K562 (cell line): ENCODE measurements around the gene TRIM34. TPM values are rescaled to one million over a fixed set of nuclear protein-coding genes. Genes with fewer than 3 reads are reported as not detected.

Source experiments
- ATAC-seq: fragments of 200-7000 bp; cut with Tn5 transposase; 3 replicates; pipeline ENCODE4 v1.9.1; 2020; ENCODE audit warnings: moderate library complexity
- BruUV-seq: library from RNA; stranded (reverse); fragments of 400-500 nt; replicated peaks from 2 replicates; lab custom pipeline; 2021; lab: Mats Ljungman, UMichigan
- CTCF ChIA-PET: fragments of 300-600 bp; formaldehyde crosslinking; extraction: SDS; loops from one replicate; lab custom pipeline; 2021; ENCODE audit warnings: low intra/inter-chr PET ratio; lab: Yijun Ruan, JAX
- POLR2A ChIA-PET: fragments of 300-600, 350-650 bp; sonication (Branson Sonifier 250); formaldehyde crosslinking; extraction: SDS; loops from one replicate; lab custom pipeline; 2021; ENCODE audit warnings: antibody characterized with exemption, inconsistent platforms; lab: Yijun Ruan, JAX
- DNase-seq, 4 experiments: peaks; one replicate each; pipeline versions ENCODE4 v3.0.0 to v3.0.0-alpha.2; 2011 to 2018; ENCODE audit warnings: low spot score in 3 of 4, mixed read lengths in 3 of 4; ENCODE audit errors: extremely low read depth in 1 of 4
- FAIRE-seq: peaks from 2 replicates; lab custom pipeline; 2011; peaks lifted over from hg19 to GRCh38; lab: Jason Lieb, UNC
- H2AFZ ChIP-seq: 2 replicates; pipeline ENCODE4 v1.6.0; 2011; ENCODE audit warnings: low read depth, low read length, control low read depth, inconsistent platforms
- H3K27ac ChIP-seq: fragments of 200-600 bp; 3 replicates; pipeline ENCODE4 v1.8.0; 2011; ENCODE audit warnings: low read depth, mild to moderate bottlenecking, control low read depth, inconsistent platforms, low read length, moderate library complexity, mixed read lengths; ENCODE audit errors: extremely low read depth
- H3K27me3 ChIP-seq, 2 experiments: fragments of 300-600 bp in 1 of 2; 2 replicates in 1 of 2; 3 replicates in 1 of 2; pipeline versions ENCODE4 v1.6.0 to v1.8.0; 2011; ENCODE audit warnings: inconsistent platforms in 2 of 2, low read length in 2 of 2, mild to moderate bottlenecking in 1 of 2, mixed read lengths in 1 of 2, moderate library complexity in 1 of 2; ENCODE audit not compliant: control insufficient read depth in 2 of 2, insufficient read depth in 2 of 2
- H3K36me3 ChIP-seq: fragments of 300-600 bp; 3 replicates; pipeline ENCODE4 v1.8.0; 2011; ENCODE audit warnings: mild to moderate bottlenecking, low read length, inconsistent platforms; ENCODE audit not compliant: control insufficient read depth, insufficient read depth
- H3K4me1 ChIP-seq, 2 experiments: fragments of 200-600 bp in 1 of 2; replicated peaks in 1 of 2; 2 replicates in 1 of 2; 3 replicates in 1 of 2; pipeline versions ENCODE4 v1.5.1 to v1.8.0; 2011; ENCODE audit warnings: inconsistent platforms in 2 of 2, low read length in 2 of 2, mild to moderate bottlenecking in 1 of 2, mixed read lengths in 1 of 2, moderate library complexity in 1 of 2; ENCODE audit not compliant: control insufficient read depth in 2 of 2, insufficient read depth in 2 of 2
- H3K4me2 ChIP-seq: 2 replicates; pipeline ENCODE4 v1.6.1; 2011; ENCODE audit warnings: low read length, control low read depth, inconsistent platforms, mixed read lengths; ENCODE audit not compliant: insufficient read depth
- H3K4me3 ChIP-seq: fragments of 200-600 bp; sonication (generic), shearing (Covaris generic); 2 replicates; pipeline ENCODE4 v1.5.1; 2016; ENCODE audit warnings: control low read depth, inconsistent platforms
- H3K79me2 ChIP-seq: fragments of 200-600 bp; 3 replicates; pipeline ENCODE4 v1.8.0; 2011; ENCODE audit warnings: low read length, inconsistent platforms; ENCODE audit not compliant: control insufficient read depth, insufficient read depth
- H3K9ac ChIP-seq, 2 experiments: 2 replicates each; pipeline versions ENCODE4 v1.6.0 to v1.6.1; 2011; ENCODE audit warnings: low read depth in 2 of 2, low read length in 2 of 2, control low read depth in 1 of 2, inconsistent platforms in 1 of 2, mild to moderate bottlenecking in 1 of 2, mixed read lengths in 1 of 2; ENCODE audit not compliant: insufficient read depth in 1 of 2
- H3K9me1 ChIP-seq: one replicate; pipeline ENCODE4 v1.6.0; 2011; ENCODE audit warnings: inconsistent platforms, mild to moderate bottlenecking, low read length, moderate library complexity; ENCODE audit not compliant: control insufficient read depth, insufficient read depth
- H3K9me3 ChIP-seq: replicated peaks from 2 replicates; pipeline ENCODE4 v1.5.1; 2011; ENCODE audit warnings: low read depth, low read length, inconsistent platforms; ENCODE audit not compliant: control insufficient read depth, insufficient read depth
- H4K20me1 ChIP-seq: replicated peaks from 2 replicates; pipeline ENCODE4 v1.6.1; 2011; ENCODE audit warnings: low read length, inconsistent platforms, mixed read lengths; ENCODE audit not compliant: control insufficient read depth, insufficient read depth
- ARID1B ChIP-seq: fragments of 450-650 bp; IDR thresholded peaks from 2 replicates; pipeline ENCODE4 v1.6.1; 2016; ENCODE audit warnings: antibody characterized with exemption, mild to moderate bottlenecking, inconsistent platforms
- BHLHE40 ChIP-seq: IDR thresholded peaks from 2 replicates; pipeline ENCODE4 v1.6.1; 2011; ENCODE audit warnings: low read length, improper control_type of control experiment
- CHD2 ChIP-seq: IDR thresholded peaks from 2 replicates; pipeline ENCODE4 v1.6.1; 2011; ENCODE audit warnings: low read depth, low read length
- ELF4 ChIP-seq: fragments of 450-650 bp; formaldehyde crosslinking; IDR thresholded peaks from 2 replicates; pipeline ENCODE4 v1.4.0; 2022; ENCODE audit warnings: missing genetic modification characterization
- ETV1 ChIP-seq: fragments of 450-650 bp; conservative IDR thresholded peaks from 2 replicates; pipeline ENCODE4 v1.6.1; 2016; ENCODE audit warnings: missing genetic modification characterization, control low read depth, low read depth, missing compliant biosample characterization
- EWSR1 ChIP-seq: fragments of 450-650 bp; IDR thresholded peaks from 2 replicates; pipeline ENCODE4 v1.6.1; 2018; ENCODE audit warnings: borderline replicate concordance, mild to moderate bottlenecking, low read depth, moderate library complexity; ENCODE audit not compliant: partially characterized antibody
- EZH2 ChIP-seq: IDR thresholded peaks from 2 replicates; pipeline ENCODE4 v1.6.1; 2012; ENCODE audit warnings: low read depth, mild to moderate bottlenecking, inconsistent platforms, low read length, borderline replicate concordance
- FOSL1 ChIP-seq: fragments of 200-800 bp; sonication (Bioruptor generic); conservative IDR thresholded peaks from 2 replicates; pipeline ENCODE4 v1.6.1; 2016; ENCODE audit warnings: missing genetic modification characterization, missing compliant biosample characterization
- FOXK1 ChIP-seq: sonication (generic); formaldehyde crosslinking; IDR thresholded peaks from 2 replicates; pipeline ENCODE4 v1.8.0; 2022; ENCODE audit warnings: missing genetic modification reagents, mild to moderate bottlenecking, borderline replicate concordance
- ILF3 ChIP-seq: fragments of 450-650 bp; IDR thresholded peaks from 2 replicates; pipeline ENCODE4 v1.6.1; 2018; ENCODE audit warnings: antibody characterized with exemption, mild to moderate bottlenecking, moderate library complexity, borderline replicate concordance
- IRF2 ChIP-seq: sonication (generic); formaldehyde crosslinking; IDR thresholded peaks from 2 replicates; pipeline ENCODE4 v1.8.1; 2022; ENCODE audit warnings: mild to moderate bottlenecking, missing genetic modification reagents
- KDM1A ChIP-seq, 2 experiments: fragments of 450-650 bp; IDR thresholded peaks; 2 replicates each; pipeline ENCODE4 v1.6.1; 2016; ENCODE audit warnings: mild to moderate bottlenecking in 2 of 2
- L3MBTL2 ChIP-seq: fragments of 450-650 bp; IDR thresholded peaks from 2 replicates; pipeline ENCODE4 v1.6.1; 2016; ENCODE audit warnings: mild to moderate bottlenecking, moderate library complexity
- MCM7 ChIP-seq, 2 experiments: fragments of 450-650 bp; IDR thresholded peaks; 2 replicates each; pipeline ENCODE4 v1.6.1; 2016 to 2018
- MTA1 ChIP-seq: fragments of 450-650 bp; IDR thresholded peaks from 2 replicates; pipeline ENCODE4 v1.6.1; 2017; ENCODE audit warnings: borderline replicate concordance
- MTF1 ChIP-seq: fragments of 250-450 bp; sonication (Bioruptor Pico); IDR thresholded peaks from 2 replicates; pipeline ENCODE4 v1.9.0; 2021; ENCODE audit warnings: moderate library complexity, mild to moderate bottlenecking, inconsistent platforms, borderline replicate concordance
- PCBP2 ChIP-seq: fragments of 200-400 bp; formaldehyde crosslinking; IDR thresholded peaks from 2 replicates; pipeline ENCODE4 v1.6.1; 2018; ENCODE audit warnings: low read length, low read depth, mild to moderate bottlenecking, moderate library complexity; ENCODE audit not compliant: poor library complexity, severe bottlenecking
- POU5F1 ChIP-seq: fragments of 150-350 bp; IDR thresholded peaks from 2 replicates; pipeline ENCODE4 v1.6.1; 2014; ENCODE audit warnings: borderline replicate concordance, low read length, low read depth, mild to moderate bottlenecking; ENCODE audit not compliant: partially characterized antibody
- SMAD1 ChIP-seq: fragments of 150-350 bp; IDR thresholded peaks from 2 replicates; pipeline ENCODE4 v1.6.1; 2014; ENCODE audit warnings: low read length, low read depth; ENCODE audit not compliant: partially characterized antibody
- SREBF1 ChIP-seq: fragments of 150-350 bp; IDR thresholded peaks from 2 replicates; pipeline ENCODE4 v1.6.1; 2014; ENCODE audit warnings: antibody characterized with exemption, low read depth, low read length, borderline replicate concordance
- TAL1 ChIP-seq: fragments of 450-650 bp; IDR thresholded peaks from 2 replicates; pipeline ENCODE4 v1.6.1; 2016; ENCODE audit warnings: mild to moderate bottlenecking
- TCF7 ChIP-seq: sonication (generic); IDR thresholded peaks from 2 replicates; pipeline ENCODE4 v1.6.1; 2016; ENCODE audit warnings: antibody characterized with exemption, borderline replicate concordance
- TEAD2 ChIP-seq: fragments of 450-650 bp; IDR thresholded peaks from 2 replicates; pipeline ENCODE4 v1.6.1; 2016; ENCODE audit warnings: missing genetic modification characterization, control low read depth, missing compliant biosample characterization
- USF2 ChIP-seq: sonication (generic); formaldehyde crosslinking; IDR thresholded peaks from 2 replicates; pipeline ENCODE4 v1.5.0; 2020; ENCODE audit warnings: missing genetic modification reagents
- ZC3H8 ChIP-seq: fragments of 450-650 bp; IDR thresholded peaks from 2 replicates; pipeline ENCODE4 v1.6.1; 2017
- ZFP30 ChIP-seq: fragments of 250-450 bp; sonication (Bioruptor Pico); IDR thresholded peaks from 2 replicates; pipeline ENCODE4 v1.8.0; 2022; ENCODE audit warnings: moderate library complexity, mild to moderate bottlenecking, inconsistent platforms, borderline replicate concordance
- ZNF239 ChIP-seq: fragments of 250-450 bp; sonication (Bioruptor Pico); IDR thresholded peaks from 2 replicates; pipeline ENCODE4 v1.4.0; 2020; ENCODE audit warnings: mild to moderate bottlenecking
- ZNF75A ChIP-seq: fragments of 450-650 bp; formaldehyde crosslinking; IDR thresholded peaks from 2 replicates; pipeline ENCODE4 v1.4.0; 2020; ENCODE audit warnings: mild to moderate bottlenecking
- WGBS: fragments of 100-300 bp; shearing (Covaris generic); methylation state at CpG from one replicate; pipeline ENCODE4 v1.1.6; 2016; ENCODE audit warnings: low coverage, mixed read lengths; ENCODE audit not compliant: insufficient coverage; ENCODE audit errors: missing lambda C conversion rate; 5-methylcytosine and 5-hydroxymethylcytosine counted together
- in situ Hi-C: fragments of 300-500 bp; cut with MboI; formaldehyde crosslinking; loops from 4 replicates; pipeline ENCODE4 v1.15.0; 2018; ENCODE audit warnings: inconsistent platforms, mixed read lengths
- intact Hi-C: fragments of 100-400 bp; cut with micrococcal nuclease; formaldehyde crosslinking; loops from 2 replicates; pipeline ENCODE4 v1.14.2; 2022
- polyA plus RNA-seq, 8 experiments: library from polyadenylated mRNA; depleted of rRNA in 4 of 8; stranded (reverse) in 5 of 8; unstranded in 3 of 8; fragments of >200 nt; fragmentation: Nextera tagmentation in 2 of 8; fragmentation: Illumina TruSeq in 1 of 8; extraction: Ambion mirVana in 2 of 8; extraction: Trizol in 1 of 8; gene quantifications; 2 replicates each; pipeline versions ENCODE4 v1.2.1 to v1.2.3, GENCODE V29; 2011 to 2014; ENCODE audit warnings: inconsistent platforms in 1 of 8, missing spikeins in 1 of 8
- total RNA-seq, 7 experiments: library from RNA; depleted of rRNA in 6 of 7; stranded (reverse); fragments of >200 nt in 6 of 7; fragmentation: Illumina TruSeq in 2 of 7; extraction: Trizol in 2 of 7; gene quantifications; 2 replicates each; pipeline versions ENCODE4 v1.2.1 to v1.2.3, GENCODE V29; 2011 to 2021; ENCODE audit warnings: low replicate concordance in 1 of 7

Gene TRIM34
- total and polyA plus RNA-seq, 9 of the 15 experiments (the other 6 are each of a cell fraction or from before 2014, with no cell fraction given): 0.31 to 2.9 (median 1.3) TPM

GRCh38 chr11:5690216-5690615, 65.4 kb downstream of the TRIM34 start:
- CTCF ChIA-PET: no interaction called here
- Histone ChIP-seq H3K27me3 (no peaks in the 10 kb centered on the region), H3K36me3 (no peaks in the 10 kb centered on the region), H3K4me1 (peaks cover 0 to 26% of the 10 kb centered on the region in 2 experiments; a peak in 4 of 5 replicates), H3K4me3 (no peak overlapping the region), H3K79me2 (no peaks in the 10 kb centered on the region), H3K9ac (no peak overlapping the region), H3K27ac (no peak overlapping the region), H4K20me1 (no peaks in the 10 kb centered on the region), H3K4me2 (peak overlapping the region; percentile 60; the same call in 1 of the 2 replicates), H2AFZ (no peak overlapping the region), H3K9me3 (no peaks in the 10 kb centered on the region), H3K9me1 (no peaks in the 10 kb centered on the region)
- no TSS peak for BruUV-seq
- DNase-seq: no peak
- no peak for FAIRE-seq
- intact Hi-C loops: no loop called here
- WGBS: 13% methylated on average over 5 of the region's 5 CpGs
- no peak for ATAC-seq
- in situ Hi-C loops: no loop called here
- POLR2A ChIA-PET: interaction anchor here (0.6 to 1.3 kb wide), 4 partner anchors 10 to 1115 kb away, joined by 3 to 5 read pairs (median 4); no protein-coding TSS in a partner anchor
- TF ChIP-seq USF2 (CRISPR knock-in tag) (no peak), MCM7 (IDR thresholded peaks at IDR 0.05) (no peak), EWSR1 (no peak), MTF1 (CRISPR knock-in tag) (no peak), EZH2 (no peak), ARID1B (peak; percentile 48), ZNF75A (no peak), ELF4 (CRISPR knock-in tag) (no peak), CHD2 (no peak), KDM1A (IDR thresholded peaks at IDR 0.05) (no peak), FOSL1 (no peak), POU5F1 (no peak), L3MBTL2 (no peak), TCF7 (no peak), BHLHE40 (peak; percentile 59; the same call in 1 of the 2 replicates), IRF2 (no peak), FOXK1 (no peak), SMAD1 (no peak), ETV1 (tag) (no peak), TEAD2 (tag) (peak; percentile 9; the same call in 1 of the 2 replicates), ILF3 (no peak), ZC3H8 (no peak), ZFP30 (CRISPR knock-in tag) (no peak), PCBP2 (no peak), TAL1 (peak; percentile 47), ZNF239 (CRISPR knock-in tag) (no peak), MTA1 (peak; percentile 51; the same call in 1 of the 2 replicates), SREBF1 (no peak)
